Thoracic aorta (tissue), 2 donors: ENCODE measurements around the gene CCDC149. TPM values are rescaled to one million over a fixed set of nuclear protein-coding genes. Genes with fewer than 3 reads are reported as not detected.
A peak's percentile ranks its signal among the peaks of the same experiment; 100 is the strongest.

Experiments
- ATAC-seq: fragments of 150-250 bp; one replicate; pipeline ENCODE4 v1.8.0; 2017; ENCODE audit warnings: low read depth; ENCODE audit not compliant: insufficient number of reproducible peaks, low FRiP score
- DNase-seq: peaks from one replicate; pipeline ENCODE4 v3.0.0-alpha.2; 2020; ENCODE audit warnings: low spot score
- H3K27ac ChIP-seq, 2 donors: fragments of 200-600 bp; sonication (generic); 1 replicate in 1 of 2; 2 replicates in 1 of 2; pipeline ENCODE4 v1.5.1; 2016; ENCODE audit warnings: mild to moderate bottlenecking in 2 of 2, moderate library complexity in 2 of 2
- H3K27me3 ChIP-seq: fragments of 200-600 bp; sonication (generic); replicated peaks from 2 replicates; pipeline ENCODE4 v1.6.0; 2016; ENCODE audit warnings: mild to moderate bottlenecking; ENCODE audit not compliant: insufficient read depth
- H3K36me3 ChIP-seq: fragments of 200-600 bp; sonication (generic); one replicate; pipeline ENCODE4 v1.5.1; 2016
- H3K4me1 ChIP-seq, 2 donors: fragments of 200-600 bp; sonication (generic); 1 replicate in 1 of 2; 2 replicates in 1 of 2; pipeline versions ENCODE4 v1.5.1 to v1.6.0; 2016; ENCODE audit warnings: low read depth in 2 of 2, mild to moderate bottlenecking in 1 of 2; ENCODE audit not compliant: control insufficient read depth in 1 of 2
- H3K4me3 ChIP-seq: fragments of 200-600 bp; sonication (generic); 2 replicates; pipeline ENCODE4 v1.5.1; 2016; ENCODE audit warnings: mild to moderate bottlenecking
- H3K9me3 ChIP-seq: fragments of 200-600 bp; sonication (generic); 2 replicates; pipeline ENCODE4 v1.5.1; 2016
- total RNA-seq, 2 donors: library from RNA; depleted of rRNA; stranded (reverse); fragments of >200 nt; gene quantifications; one replicate each; pipeline versions ENCODE4 v1.1.0 to v1.2.3, GENCODE V29; 2016
- TF ChIP-seq, protein P1 (sequence below): fragments of 200-600 bp; sonication (generic); IDR thresholded peaks from one replicate; pipeline ENCODE4 v1.5.1; 2019; ENCODE audit warnings: antibody characterized with exemption

The CCDC149 gene
- total RNA-seq, 2 donors from 2014 or later: 11.8 to 30.1 TPM

DNA sequence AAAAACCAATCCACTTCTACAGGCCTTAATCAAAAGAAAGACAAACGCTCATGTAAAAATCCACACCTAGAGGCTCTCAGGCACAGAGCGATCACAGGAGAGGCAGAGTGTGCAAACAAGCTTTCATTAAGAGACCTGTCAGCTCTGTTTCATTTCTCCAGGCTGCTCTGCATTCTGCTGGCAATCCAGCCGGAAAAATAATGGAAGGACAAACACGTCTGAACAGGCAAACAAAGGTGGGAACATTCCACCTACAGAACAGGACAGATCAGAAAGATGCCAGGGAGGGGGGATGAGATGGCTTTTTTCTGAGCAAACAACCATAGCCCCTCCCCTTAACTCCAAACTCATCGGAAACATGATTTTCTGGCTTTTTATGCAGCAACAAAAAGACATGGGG, 107.8 kb downstream of the CCDC149 start:
- no peaks in the 10 kb centered on the region for H3K9me3 ChIP-seq
- peaks cover 28 to 53% of the 10 kb centered on the region in 2 donors for H3K4me1 ChIP-seq
- no peaks in the 10 kb centered on the region for H3K27me3 ChIP-seq
- DNase-seq: no peak
- TF ChIP-seq, protein P1, sequence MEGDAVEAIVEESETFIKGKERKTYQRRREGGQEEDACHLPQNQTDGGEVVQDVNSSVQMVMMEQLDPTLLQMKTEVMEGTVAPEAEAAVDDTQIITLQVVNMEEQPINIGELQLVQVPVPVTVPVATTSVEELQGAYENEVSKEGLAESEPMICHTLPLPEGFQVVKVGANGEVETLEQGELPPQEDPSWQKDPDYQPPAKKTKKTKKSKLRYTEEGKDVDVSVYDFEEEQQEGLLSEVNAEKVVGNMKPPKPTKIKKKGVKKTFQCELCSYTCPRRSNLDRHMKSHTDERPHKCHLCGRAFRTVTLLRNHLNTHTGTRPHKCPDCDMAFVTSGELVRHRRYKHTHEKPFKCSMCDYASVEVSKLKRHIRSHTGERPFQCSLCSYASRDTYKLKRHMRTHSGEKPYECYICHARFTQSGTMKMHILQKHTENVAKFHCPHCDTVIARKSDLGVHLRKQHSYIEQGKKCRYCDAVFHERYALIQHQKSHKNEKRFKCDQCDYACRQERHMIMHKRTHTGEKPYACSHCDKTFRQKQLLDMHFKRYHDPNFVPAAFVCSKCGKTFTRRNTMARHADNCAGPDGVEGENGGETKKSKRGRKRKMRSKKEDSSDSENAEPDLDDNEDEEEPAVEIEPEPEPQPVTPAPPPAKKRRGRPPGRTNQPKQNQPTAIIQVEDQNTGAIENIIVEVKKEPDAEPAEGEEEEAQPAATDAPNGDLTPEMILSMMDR: no peak
- H3K27ac ChIP-seq: no peak overlapping the region
- no peak for ATAC-seq
- no peaks in the 10 kb centered on the region for H3K36me3 ChIP-seq
- no peak overlapping the region for H3K4me3 ChIP-seq

DNA sequence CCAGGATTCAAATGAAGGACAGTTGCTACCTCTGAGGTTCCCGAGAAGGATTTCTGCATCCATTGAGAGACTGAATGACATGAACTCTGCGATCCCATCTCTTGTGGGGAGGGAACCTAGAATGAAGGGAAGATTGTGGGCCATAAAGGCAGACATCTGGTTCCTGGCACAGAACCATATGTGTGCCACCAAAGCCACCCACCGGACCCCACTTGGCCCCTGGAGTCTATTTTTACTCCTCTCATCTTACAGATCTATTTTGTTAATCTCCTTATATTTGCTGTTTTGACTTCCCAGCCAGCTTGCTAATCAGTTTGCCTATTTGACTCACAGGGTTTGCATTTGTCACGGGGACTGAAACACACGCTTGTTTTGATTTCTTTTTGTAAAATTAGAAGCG, 110.2 kb downstream of the CCDC149 start:
- ATAC-seq (no peak), DNase-seq (no peak)
- TF ChIP-seq, protein P1: no peak
- Histone ChIP-seq H3K4me3 (no peak overlapping the region), H3K27me3 (no peaks in the 10 kb centered on the region), H3K9me3 (no peaks in the 10 kb centered on the region), H3K4me1 (peaks cover 28 to 56% of the 10 kb centered on the region in 2 donors), H3K36me3 (no peaks in the 10 kb centered on the region), H3K27ac (peak overlapping the region in 1 of 2 donors; percentile 75)

DNA sequence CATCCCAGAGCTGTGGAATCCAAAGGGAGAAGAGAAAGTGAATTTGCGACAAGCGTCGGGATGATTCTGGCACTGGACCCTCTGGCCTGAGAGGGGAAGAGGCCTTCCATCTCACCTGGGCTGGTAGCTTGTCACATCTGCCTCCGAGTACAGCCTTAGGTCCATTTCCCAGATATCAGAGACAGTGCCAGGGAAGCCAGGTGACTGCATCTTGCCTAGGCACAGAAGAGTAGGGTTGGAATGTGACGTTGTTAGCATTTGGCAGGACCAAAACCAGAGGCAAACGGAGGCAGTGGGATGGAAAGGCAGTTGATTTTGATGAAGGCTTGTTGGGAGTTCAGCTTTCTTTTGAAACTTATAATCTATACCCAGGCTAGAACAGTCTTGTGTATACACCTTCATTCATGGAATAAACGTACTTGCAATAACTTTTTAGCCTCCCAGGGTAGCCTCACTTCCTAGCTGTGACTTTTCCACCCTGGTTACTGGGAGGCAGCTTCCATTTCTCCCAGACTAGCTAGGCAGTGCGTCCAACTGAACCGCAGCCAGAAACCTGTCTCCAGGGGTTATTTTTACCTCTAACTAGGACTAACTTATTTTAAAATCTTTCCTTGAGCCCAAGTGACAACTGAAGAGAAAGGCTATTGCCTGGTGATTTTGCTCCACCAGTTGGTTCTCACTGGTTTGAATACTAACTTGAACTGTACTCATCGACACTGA, 111.5 kb downstream of the CCDC149 start:
- no peak for DNase-seq
- ATAC-seq: no peak
- Histone ChIP-seq H3K27ac (peak overlapping the region; percentile 55 to 75), H3K9me3 (no peaks in the 10 kb centered on the region), H3K27me3 (no peaks in the 10 kb centered on the region), H3K4me1 (peaks cover 37 to 62% of the 10 kb centered on the region in 2 donors), H3K4me3 (peak overlapping the region; percentile 29), H3K36me3 (no peaks in the 10 kb centered on the region)
- TF ChIP-seq, protein P1: no peak

DNA sequence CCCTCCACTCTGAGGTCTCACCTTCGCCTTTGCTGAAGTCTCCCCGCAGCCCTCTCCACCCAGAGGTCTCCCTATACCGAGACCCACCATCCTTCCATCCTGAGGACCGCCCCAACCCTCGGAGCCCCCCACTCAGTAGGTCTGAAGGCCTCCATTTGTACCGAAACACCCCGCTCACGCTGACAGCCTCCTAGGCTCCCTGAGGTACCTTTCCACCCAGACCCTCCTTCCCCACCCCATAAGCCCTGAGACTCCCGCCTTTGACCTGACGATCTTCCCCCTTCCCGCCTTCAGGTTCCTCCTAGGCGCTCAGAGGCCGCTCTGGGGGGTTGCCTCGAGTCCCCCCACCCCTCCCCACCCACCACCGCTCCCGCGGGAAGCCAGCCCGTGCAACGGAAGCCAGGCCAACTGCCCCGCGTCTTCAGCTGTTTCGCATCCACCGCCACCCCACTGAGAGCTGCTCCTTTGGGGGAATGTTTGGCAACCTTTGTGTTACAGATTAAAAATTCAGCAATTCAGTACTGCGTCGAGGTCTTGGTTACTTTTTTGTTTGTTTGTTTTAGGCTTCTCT, 112.4 kb downstream of the CCDC149 start:
- H3K36me3 ChIP-seq: no peaks in the 10 kb centered on the region
- H3K27ac ChIP-seq: peak overlapping the region; percentile 55 to 75
- no peaks in the 10 kb centered on the region for H3K27me3 ChIP-seq
- TF ChIP-seq, protein P1: no peak
- peaks cover 37 to 62% of the 10 kb centered on the region in 2 donors for H3K4me1 ChIP-seq
- ATAC-seq (no peak), DNase-seq (no peak)
- H3K4me3 ChIP-seq: peak overlapping the region; percentile 3
- H3K9me3 ChIP-seq: no peaks in the 10 kb centered on the region

DNA sequence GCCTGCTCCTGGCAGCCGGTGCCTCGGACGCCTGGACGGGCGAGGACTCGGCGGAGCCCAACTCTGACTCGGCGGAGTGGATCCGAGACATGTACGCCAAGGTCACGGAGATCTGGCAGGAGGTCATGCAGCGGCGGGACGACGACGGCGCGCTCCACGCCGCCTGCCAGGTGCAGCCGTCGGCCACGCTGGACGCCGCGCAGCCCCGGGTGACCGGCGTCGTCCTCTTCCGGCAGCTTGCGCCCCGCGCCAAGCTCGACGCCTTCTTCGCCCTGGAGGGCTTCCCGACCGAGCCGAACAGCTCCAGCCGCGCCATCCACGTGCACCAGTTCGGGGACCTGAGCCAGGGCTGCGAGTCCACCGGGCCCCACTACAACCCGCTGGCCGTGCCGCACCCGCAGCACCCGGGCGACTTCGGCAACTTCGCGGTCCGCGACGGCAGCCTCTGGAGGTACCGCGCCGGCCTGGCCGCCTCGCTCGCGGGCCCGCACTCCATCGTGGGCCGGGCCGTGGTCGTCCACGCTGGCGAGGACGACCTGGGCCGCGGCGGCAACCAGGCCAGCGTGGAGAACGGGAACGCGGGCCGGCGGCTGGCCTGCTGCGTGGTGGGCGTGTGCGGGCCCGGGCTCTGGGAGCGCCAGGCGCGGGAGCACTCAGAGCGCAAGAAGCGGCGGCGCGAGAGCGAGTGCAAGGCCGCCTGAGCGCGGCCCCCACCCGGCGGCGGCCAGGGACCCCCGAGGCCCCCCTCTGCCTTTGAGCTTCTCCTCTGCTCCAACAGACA, 113.1 kb downstream of the CCDC149 start:
- Histone ChIP-seq H3K4me3 (peak overlapping the region; percentile 10), H3K4me1 (peaks cover 37 to 66% of the 10 kb centered on the region in 2 donors), H3K9me3 (no peaks in the 10 kb centered on the region), H3K27me3 (no peaks in the 10 kb centered on the region), H3K36me3 (no peaks in the 10 kb centered on the region), H3K27ac (peak overlapping the region in 1 of 2 donors; percentile 55)
- no peak for ATAC-seq
- DNase-seq: no peak
- TF ChIP-seq, protein P1: no peak
